Stimulated activated naive CD8-positive, alpha-beta T cell treated with anti-CD3 and anti-CD28 coated beads, Interleukin-15, amount 100 ng/mL, for 72 hours (primary cell): Measurements from ENCODE around the gene SGCD.
A peak's percentile ranks its signal among the peaks of the same experiment; 100 is the strongest.

Source experiments
- ATAC-seq: fragments of 150-1000 bp; cut with Tn5 transposase; 2 replicates; pipeline ENCODE4 v1.10.0; 2021; ENCODE audit warnings: mild to moderate bottlenecking, moderate library complexity
- DNase-seq, 2 donors: peaks; one replicate each; pipeline ENCODE4 v3.0.0; 2021 to 2022
- H3K27ac Mint-ChIP-seq, 2 donors: one replicate each; pipeline ENCODE4 v1.8.0; 2022; ENCODE audit warnings: mild to moderate bottlenecking in 2 of 2, mixed read lengths in 2 of 2, moderate library complexity in 2 of 2
- H3K27me3 Mint-ChIP-seq: one replicate; pipeline ENCODE4 v1.8.0; 2022; ENCODE audit warnings: mixed read lengths
- H3K4me1 Mint-ChIP-seq: one replicate; pipeline ENCODE4 v1.8.0; 2022; ENCODE audit warnings: mild to moderate bottlenecking, mixed read lengths
- H3K4me3 Mint-ChIP-seq, 2 donors: one replicate each; pipeline ENCODE4 v1.8.0; 2022; ENCODE audit warnings: mild to moderate bottlenecking in 2 of 2, mixed read lengths in 2 of 2, moderate library complexity in 1 of 2
- H3K9me3 Mint-ChIP-seq, 2 donors: one replicate each; pipeline ENCODE4 v1.8.0; 2022; ENCODE audit warnings: mixed read lengths in 2 of 2

The SGCD gene

GRCh38 chr5:156385416-156385815 is 58.5 kb downstream of the SGCD start:
- DNase-seq (no peak), ATAC-seq (no peak)
- peaks cover 10% of the 10 kb centered on the region for H3K27me3 Mint-ChIP-seq
- no peak overlapping the region for H3K27ac Mint-ChIP-seq
- no peaks in the 10 kb centered on the region for H3K4me1 Mint-ChIP-seq
- no peak overlapping the region for H3K4me3 Mint-ChIP-seq
- H3K9me3 Mint-ChIP-seq = no peaks in the 10 kb centered on the region

- H3K9me3 Mint-ChIP-seq = no peaks in the 10 kb centered on the region
- ATAC-seq (no peak), DNase-seq (no peak)
- no peak overlapping the region for H3K4me3 Mint-ChIP-seq
- peaks cover 10% of the 10 kb centered on the region for H3K27me3 Mint-ChIP-seq
- no peak overlapping the region for H3K27ac Mint-ChIP-seq
- H3K4me1 Mint-ChIP-seq = no peaks in the 10 kb centered on the region
Measured at GRCh38 chr5:156386976-156387375, 60.0 kb downstream of the SGCD start.

GRCh38 chr5:156387391-156387790 is 60.4 kb downstream of the SGCD start:
- Mint-ChIP-seq H3K4me3 (no peak overlapping the region), H3K27me3 (peaks cover 10% of the 10 kb centered on the region), H3K9me3 (no peaks in the 10 kb centered on the region), H3K4me1 (no peaks in the 10 kb centered on the region), H3K27ac (no peak overlapping the region)
- no peak for ATAC-seq
- no peak for DNase-seq

GRCh38 chr5:156388233-156388632 is 61.3 kb downstream of the SGCD start:
- Mint-ChIP-seq H3K27ac (no peak overlapping the region), H3K4me3 (no peak overlapping the region), H3K27me3 (peaks cover 10% of the 10 kb centered on the region), H3K4me1 (no peaks in the 10 kb centered on the region), H3K9me3 (no peaks in the 10 kb centered on the region)
- DNase-seq (no peak), ATAC-seq (no peak)

GRCh38 chr5:156391139-156391538 is 64.2 kb downstream of the SGCD start:
- H3K27ac Mint-ChIP-seq = no peak overlapping the region
- H3K27me3 Mint-ChIP-seq = no peaks in the 10 kb centered on the region
- ATAC-seq (no peak), DNase-seq (no peak)
- no peak overlapping the region for H3K4me3 Mint-ChIP-seq
- H3K9me3 Mint-ChIP-seq = no peaks in the 10 kb centered on the region
- no peaks in the 10 kb centered on the region for H3K4me1 Mint-ChIP-seq

- H3K9me3 Mint-ChIP-seq = no peaks in the 10 kb centered on the region
- H3K4me1 Mint-ChIP-seq = no peaks in the 10 kb centered on the region
- H3K27me3 Mint-ChIP-seq = no peaks in the 10 kb centered on the region
- no peak for DNase-seq
- H3K27ac Mint-ChIP-seq = no peak overlapping the region
- ATAC-seq = no peak
- H3K4me3 Mint-ChIP-seq = no peak overlapping the region
Measured at GRCh38 chr5:156393980-156394379, 67.0 kb downstream of the SGCD start.

- no peaks in the 10 kb centered on the region for H3K9me3 Mint-ChIP-seq
- DNase-seq = no peak
- H3K4me3 Mint-ChIP-seq = no peak overlapping the region
- no peak for ATAC-seq
- no peak overlapping the region for H3K27ac Mint-ChIP-seq
- H3K27me3 Mint-ChIP-seq = no peaks in the 10 kb centered on the region
- no peaks in the 10 kb centered on the region for H3K4me1 Mint-ChIP-seq
Measured at GRCh38 chr5:156394642-156395305, 67.8 kb downstream of the SGCD start.

- no peaks in the 10 kb centered on the region for H3K4me1 Mint-ChIP-seq
- H3K27ac Mint-ChIP-seq = no peak overlapping the region
- ATAC-seq = no peak
- no peaks in the 10 kb centered on the region for H3K9me3 Mint-ChIP-seq
- no peak for DNase-seq
- H3K4me3 Mint-ChIP-seq = no peak overlapping the region
- H3K27me3 Mint-ChIP-seq = no peaks in the 10 kb centered on the region
Measured at GRCh38 chr5:156395306-156395675, 68.3 kb downstream of the SGCD start.

GRCh38 chr5:156396063-156396829 is 69.3 kb downstream of the SGCD start:
- H3K9me3 Mint-ChIP-seq = no peaks in the 10 kb centered on the region
- H3K27me3 Mint-ChIP-seq = no peaks in the 10 kb centered on the region
- H3K4me3 Mint-ChIP-seq = no peak overlapping the region
- no peaks in the 10 kb centered on the region for H3K4me1 Mint-ChIP-seq
- DNase-seq (no peak), ATAC-seq (no peak)
- no peak overlapping the region for H3K27ac Mint-ChIP-seq

GRCh38 chr5:156396830-156397081 is 69.8 kb downstream of the SGCD start:
- no peaks in the 10 kb centered on the region for H3K4me1 Mint-ChIP-seq
- H3K27me3 Mint-ChIP-seq = no peaks in the 10 kb centered on the region
- no peak for ATAC-seq
- H3K27ac Mint-ChIP-seq = no peak overlapping the region
- no peak for DNase-seq
- no peaks in the 10 kb centered on the region for H3K9me3 Mint-ChIP-seq
- H3K4me3 Mint-ChIP-seq = no peak overlapping the region

- H3K27ac Mint-ChIP-seq = no peak overlapping the region
- ATAC-seq (no peak), DNase-seq (no peak)
- no peaks in the 10 kb centered on the region for H3K9me3 Mint-ChIP-seq
- no peaks in the 10 kb centered on the region for H3K27me3 Mint-ChIP-seq
- no peak overlapping the region for H3K4me3 Mint-ChIP-seq
- peaks cover 6% of the 10 kb centered on the region for H3K4me1 Mint-ChIP-seq
Measured at GRCh38 chr5:156399323-156399722, 72.4 kb downstream of the SGCD start.

- no peak for ATAC-seq
- no peak overlapping the region for H3K27ac Mint-ChIP-seq
- DNase-seq = no peak
- no peaks in the 10 kb centered on the region for H3K9me3 Mint-ChIP-seq
- H3K27me3 Mint-ChIP-seq = no peaks in the 10 kb centered on the region
- H3K4me1 Mint-ChIP-seq = peaks cover 6% of the 10 kb centered on the region
- no peak overlapping the region for H3K4me3 Mint-ChIP-seq
Measured at GRCh38 chr5:156400231-156400986, 73.4 kb downstream of the SGCD start.

- no peak overlapping the region for H3K27ac Mint-ChIP-seq
- H3K9me3 Mint-ChIP-seq = no peaks in the 10 kb centered on the region
- H3K27me3 Mint-ChIP-seq = no peaks in the 10 kb centered on the region
- no peak overlapping the region for H3K4me3 Mint-ChIP-seq
- ATAC-seq = no peak
- no peak for DNase-seq
- H3K4me1 Mint-ChIP-seq = peaks cover 6% of the 10 kb centered on the region
Measured at GRCh38 chr5:156401804-156402203, 74.8 kb downstream of the SGCD start.

GRCh38 chr5:156402387-156402921 is 75.5 kb downstream of the SGCD start:
- Mint-ChIP-seq H3K27me3 (no peaks in the 10 kb centered on the region), H3K4me1 (peaks cover 6% of the 10 kb centered on the region), H3K4me3 (no peak overlapping the region), H3K9me3 (no peaks in the 10 kb centered on the region), H3K27ac (no peak overlapping the region)
- peak; percentile 92 for ATAC-seq
- peak; percentile 2 to 16 for DNase-seq

GRCh38 chr5:156405988-156406387 is 79.0 kb downstream of the SGCD start:
- Mint-ChIP-seq H3K4me3 (no peak overlapping the region), H3K27me3 (peaks cover 18% of the 10 kb centered on the region), H3K9me3 (no peaks in the 10 kb centered on the region), H3K27ac (no peak overlapping the region), H3K4me1 (peaks cover 6% of the 10 kb centered on the region)
- ATAC-seq (no peak), DNase-seq (no peak)

- peaks cover 3% of the 10 kb centered on the region for H3K4me1 Mint-ChIP-seq
- no peak for ATAC-seq
- H3K27me3 Mint-ChIP-seq = peaks cover 18% of the 10 kb centered on the region
- no peaks in the 10 kb centered on the region for H3K9me3 Mint-ChIP-seq
- H3K4me3 Mint-ChIP-seq = no peak overlapping the region
- no peak for DNase-seq
- no peak overlapping the region for H3K27ac Mint-ChIP-seq
Measured at GRCh38 chr5:156407251-156407650, 80.3 kb downstream of the SGCD start.
